Measurements from ENCODE around the gene GPR61.

The GPR61 gene

GRCh38 chr1:109589177-109589576 lies 49.5 kb downstream of the GPR61 start:
- DNase-seq (ENCODE audit: low spot score), result no peak
- H3K36me3 ChIP-seq (replicated peaks in 1 of 2; ENCODE audit: control insufficient read depth in 2 of 2, insufficient read depth in 2 of 2, low read length in 2 of 2), result peaks cover 12 to 98% of the 10 kb centered on the region in 2 donors

GRCh38 chr1:109589679-109590078 lies 50.0 kb downstream of the GPR61 start:
- H3K79me1 ChIP-seq (ENCODE audit: low read depth, low read length), result peaks cover 1% of the 10 kb centered on the region
- no peak overlapping the region for H3K4me3 ChIP-seq (ENCODE audit: low read length in 2 of 2)
- H3K4ac ChIP-seq (ENCODE audit: low read length), result no peak overlapping the region
- H2BK120ac ChIP-seq (ENCODE audit: low read depth, low read length), result no peak overlapping the region
- H3K36me3 ChIP-seq (replicated peaks in 1 of 2; ENCODE audit: control insufficient read depth in 2 of 2, insufficient read depth in 2 of 2, low read length in 2 of 2), result peaks cover 12 to 97% of the 10 kb centered on the region in 2 donors
- no peak overlapping the region for H2AFZ ChIP-seq (ENCODE audit: low read length)
- no peaks in the 10 kb centered on the region for H3K4me1 ChIP-seq (ENCODE audit: control insufficient read depth in 2 of 2, insufficient read depth in 1 of 2, low read depth in 1 of 2, low read length in 2 of 2)
- H3K9ac ChIP-seq (ENCODE audit: low read depth, low read length, poor library complexity), result no peak overlapping the region
- no peak overlapping the region for H2BK15ac ChIP-seq (ENCODE audit: low read length)
- no peak overlapping the region for H3K23ac ChIP-seq (ENCODE audit: low read depth, low read length, poor library complexity)
- no peak overlapping the region for H2AK5ac ChIP-seq (ENCODE audit: low read depth, low read length)
- H4K91ac ChIP-seq (ENCODE audit: low read depth, low read length, poor library complexity), result no peak overlapping the region
- H3K4me2 ChIP-seq (ENCODE audit: insufficient read depth, low read length, poor library complexity, severe bottlenecking), result no peak overlapping the region
- no peak for DNase-seq (ENCODE audit: low spot score)
- no peak overlapping the region for H4K8ac ChIP-seq (ENCODE audit: low read depth, low read length)
- H2BK12ac ChIP-seq (ENCODE audit: low read length), result no peak overlapping the region
- no peak overlapping the region for H3K14ac ChIP-seq (ENCODE audit: low read length)
- no peak overlapping the region for H3K18ac ChIP-seq (ENCODE audit: low read length)
- no peaks in the 10 kb centered on the region for H3K27me3 ChIP-seq (ENCODE audit: control insufficient read depth in 3 of 3, insufficient read depth in 3 of 3, low read depth in 1 of 3, low read length in 3 of 3)
- no peak overlapping the region for H2BK5ac ChIP-seq (ENCODE audit: low read length)
- H3K27ac ChIP-seq (replicated peaks; ENCODE audit: low read length), result no peak overlapping the region
- no peaks in the 10 kb centered on the region for H3K9me3 ChIP-seq (replicated peaks in 1 of 2; ENCODE audit: control insufficient read depth in 2 of 2, insufficient read depth in 1 of 2, low read depth in 1 of 2, low read length in 2 of 2)

More at GRCh38 chr1:109589177-109589576, 49.5 kb downstream of the GPR61 start:
- Histone ChIP-seq H3K14ac (ENCODE audit: low read length) (no peak overlapping the region), H3K9ac (ENCODE audit: low read depth, low read length, poor library complexity) (no peak overlapping the region), H3K4me1 (ENCODE audit: control insufficient read depth in 2 of 2, insufficient read depth in 1 of 2, low read depth in 1 of 2, low read length in 2 of 2) (no peaks in the 10 kb centered on the region), H4K8ac (ENCODE audit: low read depth, low read length) (no peak overlapping the region), H2BK12ac (ENCODE audit: low read length) (no peak overlapping the region), H3K4me3 (ENCODE audit: low read length in 2 of 2) (no peak overlapping the region), H2BK5ac (ENCODE audit: low read length) (no peak overlapping the region), H3K9me3 (replicated peaks in 1 of 2; ENCODE audit: control insufficient read depth in 2 of 2, insufficient read depth in 1 of 2, low read depth in 1 of 2, low read length in 2 of 2) (no peaks in the 10 kb centered on the region), H3K4me2 (ENCODE audit: insufficient read depth, low read length, poor library complexity, severe bottlenecking) (no peak overlapping the region), H4K91ac (ENCODE audit: low read depth, low read length, poor library complexity) (no peak overlapping the region), H3K79me1 (ENCODE audit: low read depth, low read length) (peaks cover 1% of the 10 kb centered on the region), H3K23ac (ENCODE audit: low read depth, low read length, poor library complexity) (no peak overlapping the region), H3K18ac (ENCODE audit: low read length) (no peak overlapping the region), H3K27me3 (ENCODE audit: control insufficient read depth in 3 of 3, insufficient read depth in 3 of 3, low read depth in 1 of 3, low read length in 3 of 3) (no peaks in the 10 kb centered on the region), H2AFZ (ENCODE audit: low read length) (no peak overlapping the region), H2BK120ac (ENCODE audit: low read depth, low read length) (no peak overlapping the region), H2AK5ac (ENCODE audit: low read depth, low read length) (no peak overlapping the region), H2BK15ac (ENCODE audit: low read length) (no peak overlapping the region), H3K27ac (replicated peaks; ENCODE audit: low read length) (no peak overlapping the region), H3K4ac (ENCODE audit: low read length) (no peak overlapping the region)
- no CpG with 5 or more reads among the region's 3 CpGs for WGBS, 2 donors (ENCODE audit: extremely low coverage in 2 of 2, insufficient read length in 2 of 2, insufficient replicate concordance in 1 of 2)

GRCh38 chr1:109592916-109593315 lies 53.2 kb downstream of the GPR61 start:
- Histone ChIP-seq H2BK120ac (ENCODE audit: low read depth, low read length) (no peak overlapping the region), H3K14ac (ENCODE audit: low read length) (no peak overlapping the region), H3K4me2 (ENCODE audit: insufficient read depth, low read length, poor library complexity, severe bottlenecking) (no peak overlapping the region), H2BK12ac (ENCODE audit: low read length) (no peak overlapping the region), H3K9me3 (replicated peaks in 1 of 2; ENCODE audit: control insufficient read depth in 2 of 2, insufficient read depth in 1 of 2, low read depth in 1 of 2, low read length in 2 of 2) (no peaks in the 10 kb centered on the region), H3K4me1 (ENCODE audit: control insufficient read depth in 2 of 2, insufficient read depth in 1 of 2, low read depth in 1 of 2, low read length in 2 of 2) (no peaks in the 10 kb centered on the region), H3K36me3 (replicated peaks in 1 of 2; ENCODE audit: control insufficient read depth in 2 of 2, insufficient read depth in 2 of 2, low read length in 2 of 2) (peaks cover 4 to 95% of the 10 kb centered on the region in 2 donors), H4K8ac (ENCODE audit: low read depth, low read length) (no peak overlapping the region), H2BK15ac (ENCODE audit: low read length) (no peak overlapping the region), H3K23ac (ENCODE audit: low read depth, low read length, poor library complexity) (no peak overlapping the region), H3K27me3 (ENCODE audit: control insufficient read depth in 3 of 3, insufficient read depth in 3 of 3, low read depth in 1 of 3, low read length in 3 of 3) (no peaks in the 10 kb centered on the region), H2AFZ (ENCODE audit: low read length) (no peak overlapping the region), H3K79me1 (ENCODE audit: low read depth, low read length) (peaks cover 1% of the 10 kb centered on the region), H2BK5ac (ENCODE audit: low read length) (no peak overlapping the region), H3K27ac (replicated peaks; ENCODE audit: low read length) (no peak overlapping the region), H3K9ac (ENCODE audit: low read depth, low read length, poor library complexity) (no peak overlapping the region), H3K18ac (ENCODE audit: low read length) (no peak overlapping the region), H3K4me3 (ENCODE audit: low read length in 2 of 2) (no peak overlapping the region), H4K91ac (ENCODE audit: low read depth, low read length, poor library complexity) (no peak overlapping the region), H2AK5ac (ENCODE audit: low read depth, low read length) (no peak overlapping the region), H3K4ac (ENCODE audit: low read length) (no peak overlapping the region)
- DNase-seq (ENCODE audit: low spot score), result no peak

- no peak overlapping the region for H3K23ac ChIP-seq (ENCODE audit: low read depth, low read length, poor library complexity)
- DNase-seq (ENCODE audit: low spot score), result no peak
- H2BK120ac ChIP-seq (ENCODE audit: low read depth, low read length), result no peak overlapping the region
- H3K4me1 ChIP-seq (ENCODE audit: control insufficient read depth in 2 of 2, insufficient read depth in 1 of 2, low read depth in 1 of 2, low read length in 2 of 2), result peaks cover 0 to 2% of the 10 kb centered on the region in 2 donors
- H4K8ac ChIP-seq (ENCODE audit: low read depth, low read length), result no peak overlapping the region
- H3K18ac ChIP-seq (ENCODE audit: low read length), result no peak overlapping the region
- no peak overlapping the region for H3K4me3 ChIP-seq (ENCODE audit: low read length in 2 of 2)
- H2AK5ac ChIP-seq (ENCODE audit: low read depth, low read length), result no peak overlapping the region
- peaks cover 6 to 87% of the 10 kb centered on the region in 2 donors for H3K36me3 ChIP-seq (replicated peaks in 1 of 2; ENCODE audit: control insufficient read depth in 2 of 2, insufficient read depth in 2 of 2, low read length in 2 of 2)
- no peak overlapping the region for H2BK5ac ChIP-seq (ENCODE audit: low read length)
- H3K27ac ChIP-seq (replicated peaks; ENCODE audit: low read length), result no peak overlapping the region
- no CpG with 5 or more reads among the region's 2 CpGs for WGBS, 2 donors (ENCODE audit: extremely low coverage in 2 of 2, insufficient read length in 2 of 2, insufficient replicate concordance in 1 of 2)
- H3K4ac ChIP-seq (ENCODE audit: low read length), result no peak overlapping the region
- H2AFZ ChIP-seq (ENCODE audit: low read length), result no peak overlapping the region
- H2BK12ac ChIP-seq (ENCODE audit: low read length), result no peak overlapping the region
- H3K79me1 ChIP-seq (ENCODE audit: low read depth, low read length), result no peaks in the 10 kb centered on the region
- H4K91ac ChIP-seq (ENCODE audit: low read depth, low read length, poor library complexity), result no peak overlapping the region
- H3K27me3 ChIP-seq (ENCODE audit: control insufficient read depth in 3 of 3, insufficient read depth in 3 of 3, low read depth in 1 of 3, low read length in 3 of 3), result no peaks in the 10 kb centered on the region
- no peak overlapping the region for H3K9ac ChIP-seq (ENCODE audit: low read depth, low read length, poor library complexity)
- no peak overlapping the region for H2BK15ac ChIP-seq (ENCODE audit: low read length)
- no peaks in the 10 kb centered on the region for H3K9me3 ChIP-seq (replicated peaks in 1 of 2; ENCODE audit: control insufficient read depth in 2 of 2, insufficient read depth in 1 of 2, low read depth in 1 of 2, low read length in 2 of 2)
- no peak overlapping the region for H3K14ac ChIP-seq (ENCODE audit: low read length)
- H3K4me2 ChIP-seq (ENCODE audit: insufficient read depth, low read length, poor library complexity, severe bottlenecking), result no peak overlapping the region
Observed at GRCh38 chr1:109595531-109595930, 55.9 kb downstream of the GPR61 start.
